KOPT-K1 (cell line): ENCODE results near the gene DMD.

Experiments used
- H3K27ac ChIP-seq: fragments of 200-600 bp; sonication (generic); 2 replicates; pipeline ENCODE4 v1.5.1; 2016; ENCODE audit warnings: antibody characterized with exemption, mild to moderate bottlenecking, low read depth, low read length; ENCODE audit not compliant: poor library complexity, severe bottlenecking
- H3K36me3 ChIP-seq: fragments of 200-600 bp; sonication (generic); 2 replicates; pipeline ENCODE4 v1.5.1; 2017; ENCODE audit warnings: antibody characterized with exemption, mild to moderate bottlenecking, low read length, moderate library complexity; ENCODE audit not compliant: insufficient read depth
- H3K9me3 ChIP-seq: fragments of 200-600 bp; sonication (generic); 2 replicates; pipeline ENCODE4 v1.5.1; 2017; ENCODE audit warnings: antibody characterized with exemption, low read length, mild to moderate bottlenecking; ENCODE audit not compliant: insufficient read depth, poor library complexity, severe bottlenecking

The DMD gene

DNA sequence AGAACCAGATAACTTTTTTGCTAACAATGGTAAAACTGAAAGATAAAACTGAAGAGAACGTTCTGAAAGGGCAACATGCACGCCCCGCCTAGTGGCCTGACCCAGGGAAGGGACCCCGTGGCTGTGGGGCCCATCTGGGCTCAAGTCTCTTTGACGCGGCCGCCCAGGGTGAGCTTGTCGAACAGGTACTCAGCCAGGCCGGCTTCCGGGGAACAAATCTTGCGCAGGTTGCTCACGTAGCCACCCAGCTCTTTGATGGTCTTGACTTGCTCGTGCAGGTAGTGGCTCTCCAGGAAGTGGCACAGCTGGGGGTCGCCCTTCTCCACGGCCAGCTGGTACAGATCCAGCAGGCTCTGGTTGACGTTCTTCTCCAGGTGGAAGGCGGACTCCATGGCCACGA lies 2140.1 kb downstream of the DMD start:
- Histone ChIP-seq H3K9me3 (peaks cover 9% of the 10 kb centered on the region), H3K27ac (no peak overlapping the region), H3K36me3 (no peaks in the 10 kb centered on the region)

DNA sequence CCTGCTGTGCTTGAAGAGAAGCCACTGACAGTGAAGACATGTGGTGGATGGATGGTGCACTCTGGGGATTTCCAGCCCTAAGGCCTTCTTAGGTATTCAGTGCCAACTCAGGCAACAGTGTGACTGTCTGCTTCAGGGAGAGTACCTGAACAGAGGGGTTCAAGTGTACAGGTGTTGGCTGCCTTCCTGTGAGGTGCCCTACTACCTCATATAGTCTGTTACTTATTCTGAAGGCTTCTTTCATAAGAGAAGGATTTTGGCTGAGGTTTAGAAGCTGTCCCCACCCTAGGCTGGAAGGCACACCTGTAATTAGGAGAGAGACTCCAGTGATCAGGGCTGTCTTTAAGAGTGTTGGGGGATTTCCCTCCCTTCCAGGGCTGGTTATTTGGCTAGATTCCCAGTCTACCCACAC lies 2141.3 kb downstream of the DMD start:
- Histone ChIP-seq H3K27ac (no peak overlapping the region), H3K36me3 (no peaks in the 10 kb centered on the region), H3K9me3 (peaks cover 4% of the 10 kb centered on the region)
